MM.1S (cell line): ENCODE measurements around the gene GCAT.

Source experiments
- EZH2 ChIP-seq: fragments of 300-600 bp; sonication (generic); optimal IDR thresholded peaks from 2 replicates; pipeline ENCODE3; 2017; ENCODE audit warnings: low read depth, mild to moderate bottlenecking, antibody characterized with exemption, low read length, mixed read lengths
- EZH2phosphoT487 ChIP-seq: fragments of 300-600 bp; sonication (generic); IDR thresholded peaks from 2 replicates; pipeline ENCODE4 v1.6.1; 2018; ENCODE audit warnings: antibody characterized with exemption, low read length
- TF ChIP-seq, protein P1 (sequence below): fragments of 300-600 bp; sonication (generic); IDR thresholded peaks from 2 replicates; pipeline ENCODE4 v1.5.1; 2016; ENCODE audit warnings: antibody characterized with exemption, low read length, mixed read lengths

DNA sequence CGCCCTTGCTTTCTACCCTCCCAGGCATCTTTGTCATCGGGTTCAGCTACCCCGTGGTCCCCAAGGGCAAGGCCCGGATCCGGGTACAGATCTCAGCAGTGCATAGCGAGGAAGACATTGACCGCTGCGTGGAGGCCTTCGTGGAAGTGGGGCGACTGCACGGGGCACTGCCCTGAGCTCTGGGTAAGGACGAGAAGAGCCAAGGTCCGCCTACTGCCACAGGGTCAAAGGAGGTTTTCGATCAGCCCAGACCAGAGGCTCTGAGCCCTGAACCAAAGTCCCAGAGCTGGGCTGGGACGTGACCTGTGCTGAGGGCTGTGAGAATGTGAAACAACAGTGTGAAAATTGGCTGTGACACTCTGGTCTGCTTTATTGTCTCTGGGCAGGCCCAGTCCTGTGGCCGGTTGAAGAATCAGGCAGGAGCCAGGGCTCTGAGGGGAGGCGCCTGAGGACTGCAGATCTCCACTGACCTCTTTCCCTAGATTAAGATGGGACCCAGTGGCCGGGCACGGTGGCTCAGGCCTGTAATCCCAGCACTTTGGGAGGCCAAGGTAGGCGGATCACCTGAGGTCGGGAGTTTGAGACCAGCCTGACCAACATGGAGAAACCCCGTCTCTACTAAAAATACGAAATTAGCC, 8.9 kb downstream of the GCAT start:
- TF ChIP-seq EZH2 (no peak), EZH2phosphoT487 (no peak)
- TF ChIP-seq, protein P1, sequence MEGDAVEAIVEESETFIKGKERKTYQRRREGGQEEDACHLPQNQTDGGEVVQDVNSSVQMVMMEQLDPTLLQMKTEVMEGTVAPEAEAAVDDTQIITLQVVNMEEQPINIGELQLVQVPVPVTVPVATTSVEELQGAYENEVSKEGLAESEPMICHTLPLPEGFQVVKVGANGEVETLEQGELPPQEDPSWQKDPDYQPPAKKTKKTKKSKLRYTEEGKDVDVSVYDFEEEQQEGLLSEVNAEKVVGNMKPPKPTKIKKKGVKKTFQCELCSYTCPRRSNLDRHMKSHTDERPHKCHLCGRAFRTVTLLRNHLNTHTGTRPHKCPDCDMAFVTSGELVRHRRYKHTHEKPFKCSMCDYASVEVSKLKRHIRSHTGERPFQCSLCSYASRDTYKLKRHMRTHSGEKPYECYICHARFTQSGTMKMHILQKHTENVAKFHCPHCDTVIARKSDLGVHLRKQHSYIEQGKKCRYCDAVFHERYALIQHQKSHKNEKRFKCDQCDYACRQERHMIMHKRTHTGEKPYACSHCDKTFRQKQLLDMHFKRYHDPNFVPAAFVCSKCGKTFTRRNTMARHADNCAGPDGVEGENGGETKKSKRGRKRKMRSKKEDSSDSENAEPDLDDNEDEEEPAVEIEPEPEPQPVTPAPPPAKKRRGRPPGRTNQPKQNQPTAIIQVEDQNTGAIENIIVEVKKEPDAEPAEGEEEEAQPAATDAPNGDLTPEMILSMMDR, result no peak
